HepG2 (cell line): ENCODE results near the gene FAM221B.

Experiments used
- SALL1 ChIP-seq: sonication (generic); formaldehyde crosslinking; IDR thresholded peaks from 2 replicates; pipeline ENCODE4 v1.8.0; 2022; ENCODE audit warnings: mild to moderate bottlenecking, missing genetic modification reagents
- ZNF138 ChIP-seq: sonication (generic); formaldehyde crosslinking; IDR thresholded peaks from 2 replicates; pipeline ENCODE4 v1.5.0; 2020; ENCODE audit warnings: mild to moderate bottlenecking, low read depth, missing genetic modification reagents

GRCh38 chr9:35795695-35796094 lies 32.8 kb downstream of the FAM221B start:
- no peak for TF ChIP-seq SALL1 (CRISPR knock-in tag)
- no peak for TF ChIP-seq ZNF138 (CRISPR knock-in tag)
